Stimulated activated CD8-positive, alpha-beta memory T cell treated with anti-CD3 and anti-CD28 coated beads, Interleukin-7, amount 100 ng/mL, for 4 hours (primary cell): Measurements from ENCODE around the gene SPRR1A.

Experiments
- DNase-seq, 2 donors: peaks; one replicate each; pipeline ENCODE4 v3.0.0-alpha.2; 2020; ENCODE audit warnings: low read depth in 2 of 2

The SPRR1A gene

GRCh38 chr1:153028766-153029165, 44.9 kb downstream of the SPRR1A start:
- no peak for DNase-seq

DNA sequence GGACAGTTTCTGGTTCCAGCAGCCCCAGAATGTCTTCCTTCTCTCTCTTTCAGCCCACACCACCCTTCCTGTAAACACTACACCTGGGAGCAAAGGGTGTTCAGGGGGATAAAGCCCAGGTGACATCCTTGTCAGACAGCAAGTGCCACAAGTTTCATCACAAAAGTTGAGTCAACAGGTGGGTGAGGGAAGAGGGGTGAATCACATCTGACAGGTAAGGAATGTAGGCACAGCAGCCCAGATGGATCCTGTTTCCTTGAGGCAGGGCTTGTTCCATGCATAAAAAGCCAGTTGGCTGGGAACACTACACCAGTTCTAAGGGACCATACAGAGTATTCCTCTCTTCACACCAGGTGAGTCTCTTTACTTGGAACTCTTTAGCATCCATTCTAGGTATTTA, 47.0 kb downstream of the SPRR1A start, which contains the start of gene SPRR1B:
SPRR1B (plus strand) TSS at position 309 of the 400 bp plus-strand sequence. CDS start 1,143 bp downstream, outside the sequence.
- no peak for DNase-seq

DNA sequence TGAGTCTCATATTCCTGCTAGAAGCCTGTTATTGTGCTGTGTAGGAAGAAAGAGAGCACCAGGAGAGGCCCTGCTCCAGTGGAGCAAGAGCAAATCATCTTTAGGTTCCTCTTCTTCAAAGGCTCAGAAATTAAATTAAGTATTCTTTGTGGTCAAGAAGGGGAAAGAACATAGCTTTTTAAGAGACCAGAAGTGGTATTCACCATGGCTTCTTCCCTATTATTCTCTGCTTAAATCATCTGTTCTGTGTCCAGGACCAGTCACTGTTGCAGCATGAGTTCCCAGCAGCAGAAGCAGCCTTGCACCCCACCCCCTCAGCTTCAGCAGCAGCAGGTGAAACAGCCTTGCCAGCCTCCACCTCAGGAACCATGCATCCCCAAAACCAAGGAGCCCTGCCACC, 48.2 kb downstream of the SPRR1A start:
- DNase-seq, result no peak

DNA sequence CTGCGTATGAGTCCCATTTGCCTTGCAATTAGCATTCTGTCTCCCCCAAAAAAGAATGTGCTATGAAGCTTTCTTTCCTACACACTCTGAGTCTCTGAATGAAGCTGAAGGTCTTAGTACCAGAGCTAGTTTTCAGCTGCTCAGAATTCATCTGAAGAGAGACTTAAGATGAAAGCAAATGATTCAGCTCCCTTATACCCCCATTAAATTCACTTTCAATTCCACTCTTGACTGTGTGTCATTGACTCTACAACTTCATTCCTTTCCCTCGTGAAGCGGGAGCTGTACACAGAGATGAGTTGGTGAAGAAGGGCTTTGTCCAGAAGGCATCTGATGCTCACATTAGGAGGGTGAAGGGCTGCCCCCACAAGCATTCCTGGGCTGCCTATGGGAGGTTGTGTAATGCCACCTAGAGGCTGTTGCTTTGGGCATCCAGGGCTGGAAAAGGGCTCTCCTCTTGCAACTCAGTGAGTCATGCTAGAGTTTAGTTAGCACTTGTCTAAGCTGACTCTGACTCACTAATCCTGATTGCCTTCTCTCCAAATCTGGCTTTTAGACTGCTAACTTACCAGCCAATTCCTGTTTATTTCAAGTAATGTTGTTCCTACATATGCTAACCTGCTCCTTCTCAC, 48.9 kb downstream of the SPRR1A start:
- DNase-seq, result no peak

DNA sequence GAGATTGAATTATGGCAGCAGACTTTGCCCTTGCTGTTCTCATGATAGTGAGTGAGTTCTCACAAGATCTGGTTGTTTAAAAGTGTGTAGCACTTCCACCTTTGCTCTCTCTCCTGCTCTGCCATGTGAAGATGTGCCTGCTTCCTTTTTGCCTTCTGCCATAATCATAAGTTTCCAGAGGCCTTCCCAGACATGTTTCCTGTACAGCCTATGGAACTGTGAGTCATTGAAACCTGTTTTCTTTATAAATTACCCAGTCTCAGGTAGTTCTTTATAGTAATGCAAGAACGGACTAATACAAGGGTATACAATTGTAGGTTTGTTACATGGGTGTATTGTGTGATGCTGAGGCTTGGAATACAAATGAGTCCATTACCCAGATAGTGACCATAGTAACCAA, 51.3 kb downstream of the SPRR1A start:
- DNase-seq, result no peak
